SU-DHL-6 (cell line): ENCODE results near the gene MAP2.

Experiments used
- EZH2phosphoT487 ChIP-seq: fragments of 200-600 bp; sonication (generic), shearing (Covaris generic); conservative IDR thresholded peaks from 2 replicates; pipeline ENCODE4 v1.6.1; 2018; ENCODE audit warnings: mild to moderate bottlenecking, antibody characterized with exemption, low read length, moderate library complexity, mixed read lengths
- TF ChIP-seq, protein P1 (sequence below): fragments of 200-600 bp; sonication (generic); IDR thresholded peaks from one replicate; pipeline ENCODE4 v1.5.1; 2017; ENCODE audit warnings: antibody characterized with exemption, mild to moderate bottlenecking, low read length, moderate library complexity; ENCODE audit not compliant: insufficient read depth, poor library complexity, severe bottlenecking

DNA sequence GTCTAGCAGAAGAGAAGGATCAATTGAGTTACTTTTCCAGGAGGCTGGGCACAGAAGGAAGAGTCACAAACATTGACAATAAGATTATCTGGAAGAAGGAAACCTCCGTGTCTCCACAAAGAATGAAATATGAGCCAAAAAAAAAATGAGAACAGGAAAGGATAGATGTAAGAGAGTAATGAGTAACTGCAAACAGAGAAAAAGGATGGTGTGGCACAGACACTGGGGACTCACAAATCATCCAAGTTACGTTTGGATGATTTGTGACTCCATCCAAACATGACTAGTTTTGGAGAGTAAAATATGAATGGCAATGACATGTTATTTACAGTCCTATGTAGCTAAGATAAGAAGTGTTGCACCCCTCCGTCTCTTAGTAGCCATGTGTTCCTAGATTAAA is 42.8 kb upstream of the MAP2 start:
- TF ChIP-seq, protein P1, sequence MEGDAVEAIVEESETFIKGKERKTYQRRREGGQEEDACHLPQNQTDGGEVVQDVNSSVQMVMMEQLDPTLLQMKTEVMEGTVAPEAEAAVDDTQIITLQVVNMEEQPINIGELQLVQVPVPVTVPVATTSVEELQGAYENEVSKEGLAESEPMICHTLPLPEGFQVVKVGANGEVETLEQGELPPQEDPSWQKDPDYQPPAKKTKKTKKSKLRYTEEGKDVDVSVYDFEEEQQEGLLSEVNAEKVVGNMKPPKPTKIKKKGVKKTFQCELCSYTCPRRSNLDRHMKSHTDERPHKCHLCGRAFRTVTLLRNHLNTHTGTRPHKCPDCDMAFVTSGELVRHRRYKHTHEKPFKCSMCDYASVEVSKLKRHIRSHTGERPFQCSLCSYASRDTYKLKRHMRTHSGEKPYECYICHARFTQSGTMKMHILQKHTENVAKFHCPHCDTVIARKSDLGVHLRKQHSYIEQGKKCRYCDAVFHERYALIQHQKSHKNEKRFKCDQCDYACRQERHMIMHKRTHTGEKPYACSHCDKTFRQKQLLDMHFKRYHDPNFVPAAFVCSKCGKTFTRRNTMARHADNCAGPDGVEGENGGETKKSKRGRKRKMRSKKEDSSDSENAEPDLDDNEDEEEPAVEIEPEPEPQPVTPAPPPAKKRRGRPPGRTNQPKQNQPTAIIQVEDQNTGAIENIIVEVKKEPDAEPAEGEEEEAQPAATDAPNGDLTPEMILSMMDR: no peak
- no peak for TF ChIP-seq EZH2phosphoT487
